Measurements from ENCODE around the gene HLF.

Gene HLF

DNA sequence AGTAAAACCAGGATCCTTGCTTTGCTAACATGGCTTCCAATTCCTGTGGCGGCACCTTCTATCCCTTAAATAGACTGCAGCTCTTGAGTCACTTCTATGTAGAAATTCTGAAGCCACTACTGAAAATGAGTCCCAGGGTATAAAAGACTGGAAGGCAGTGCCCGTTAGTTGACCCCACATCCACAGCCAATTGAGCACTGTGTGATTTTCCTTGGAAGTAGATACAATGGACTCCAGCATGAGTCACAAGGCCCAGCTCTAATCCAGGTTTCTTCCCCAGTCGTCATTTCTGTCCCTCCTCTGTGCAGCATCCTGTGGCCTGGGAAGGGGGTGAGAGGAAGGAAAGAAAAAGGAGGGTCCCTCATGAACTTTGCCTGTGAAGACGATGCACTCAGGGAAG, 69.5 kb downstream of the HLF start:
- DNase-seq, result no peak

DNA sequence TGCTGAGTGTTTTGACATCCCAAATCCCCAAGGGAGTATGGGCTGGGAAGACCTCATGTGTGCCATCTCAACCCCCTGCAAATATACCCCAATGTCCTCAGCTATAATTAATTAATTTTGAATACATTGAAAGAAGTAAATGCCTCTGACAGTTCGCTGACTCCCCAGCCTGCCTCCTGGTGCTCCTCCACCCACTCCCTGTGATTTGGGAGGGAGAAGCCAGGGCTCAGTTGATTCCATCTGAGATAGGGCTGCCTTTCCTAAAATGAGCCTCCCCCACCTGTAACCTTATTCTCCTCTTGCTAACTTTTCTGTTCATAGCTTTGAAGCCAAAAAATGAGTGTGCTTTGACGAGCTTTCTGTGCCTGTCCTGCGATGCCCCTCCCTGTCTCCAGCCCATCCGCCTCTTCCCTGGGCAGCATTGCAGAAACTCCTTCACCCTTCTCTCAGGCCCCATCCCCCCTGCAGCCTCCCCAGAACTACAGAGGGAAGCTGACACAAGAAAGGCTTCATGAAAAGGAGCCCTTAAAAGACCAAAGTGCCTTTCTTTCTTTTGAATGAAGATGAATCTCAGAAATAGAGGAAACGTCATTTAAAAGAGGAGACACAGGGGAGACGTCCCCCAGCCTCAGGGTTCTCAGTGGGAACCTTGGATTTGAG, 70.3 kb downstream of the HLF start:
- no peak for DNase-seq

- DNase-seq, result no peak
Measured at GRCh38 chr17:55335625-55336024, 70.9 kb downstream of the HLF start.

- no peak for DNase-seq
Measured at GRCh38 chr17:55336426-55336825, 71.7 kb downstream of the HLF start.

GRCh38 chr17:55340176-55340575, 75.4 kb downstream of the HLF start:
- DNase-seq, result no peak

DNA sequence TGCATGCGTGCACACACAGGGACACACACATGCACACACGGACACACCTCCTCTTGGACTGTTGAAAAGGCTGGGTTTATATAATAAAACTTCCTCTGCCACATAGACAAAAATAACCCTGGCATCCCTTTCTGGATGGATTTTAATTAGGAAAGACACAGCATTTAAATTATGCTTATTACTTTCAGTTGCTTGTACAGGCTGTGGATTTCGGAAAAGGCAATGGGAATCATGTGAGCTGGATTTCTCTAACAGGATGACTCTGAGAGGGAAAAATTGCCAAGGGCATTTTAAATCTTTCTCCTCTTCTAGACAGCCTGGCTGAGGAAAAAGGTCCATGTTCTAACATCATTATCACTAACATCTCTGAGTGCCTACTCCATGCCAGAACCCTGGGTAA, 75.9 kb downstream of the HLF start:
- DNase-seq, result no peak

DNA sequence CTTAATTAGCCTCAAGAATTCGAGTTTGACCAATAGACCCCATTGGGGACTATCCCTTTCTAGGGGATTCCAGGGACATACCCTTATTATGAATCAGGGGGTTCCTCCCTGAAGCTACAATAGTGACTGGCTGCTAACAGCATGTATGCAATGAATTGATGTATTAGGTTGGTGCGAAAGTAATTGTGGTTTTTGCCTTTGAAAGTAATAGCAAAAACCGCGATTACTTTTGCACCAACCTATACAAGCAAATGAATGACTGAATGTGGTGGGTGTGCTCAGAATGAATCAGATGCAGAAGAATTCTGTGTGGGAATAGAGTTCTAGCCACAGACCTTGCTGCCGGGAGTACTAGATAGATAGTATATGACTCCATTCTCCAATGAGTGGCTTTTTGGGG, 76.7 kb downstream of the HLF start:
- DNase-seq, result no peak

- no peak for DNase-seq
Measured at GRCh38 chr17:55342800-55343585, 78.2 kb downstream of the HLF start.

DNA sequence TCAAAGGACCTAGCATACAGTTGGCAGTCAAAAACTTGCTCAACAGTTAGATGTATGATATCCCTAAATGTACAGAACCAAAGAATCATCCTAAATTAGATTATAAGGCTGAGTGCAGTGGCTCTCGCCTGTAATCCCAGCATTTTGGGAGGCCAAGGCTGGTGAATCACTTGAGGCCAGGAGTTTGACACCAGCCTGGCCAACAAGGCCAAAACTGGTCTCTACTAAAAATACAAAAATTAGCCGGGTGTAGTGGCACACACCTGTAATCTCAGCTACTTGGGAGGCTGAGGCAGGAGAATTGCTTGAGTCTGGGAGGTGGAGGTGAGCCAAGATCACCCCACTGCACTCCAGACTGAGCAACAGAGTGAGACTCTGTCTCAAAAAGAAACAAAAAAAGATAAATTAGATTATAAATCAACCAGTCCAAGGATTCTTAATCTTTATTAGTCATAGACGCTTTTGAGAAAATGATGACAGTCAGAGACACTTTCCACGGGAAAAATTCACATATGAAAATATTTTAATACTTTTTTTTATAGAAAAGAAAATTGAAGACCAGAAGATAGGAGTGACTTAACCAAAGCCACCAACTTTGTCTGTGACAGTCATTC, 79.2 kb downstream of the HLF start:
- no peak for DNase-seq

DNA sequence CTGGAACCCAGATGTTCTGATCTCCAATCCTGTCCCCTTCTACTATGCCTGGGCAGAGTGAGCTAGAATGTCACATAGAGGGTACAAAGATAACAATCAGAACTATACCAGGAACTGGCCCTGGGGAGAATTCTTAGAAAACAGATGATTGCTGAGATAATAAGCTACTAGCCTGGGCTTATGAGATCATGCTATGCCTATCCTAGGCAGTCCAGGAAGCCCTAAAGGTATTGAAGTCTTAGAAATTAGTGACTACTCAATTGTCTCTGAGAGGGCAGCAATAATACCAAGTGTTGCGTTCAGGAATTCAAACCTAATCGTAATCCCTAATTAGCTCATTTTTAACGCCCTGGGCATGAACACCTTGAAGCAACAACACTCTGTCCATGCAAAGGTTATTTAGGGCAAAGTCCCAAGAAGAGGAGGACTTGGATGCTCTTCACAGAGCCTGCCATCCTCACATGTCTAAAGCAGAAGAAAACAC, 79.8 kb downstream of the HLF start:
- no peak for DNase-seq

DNA sequence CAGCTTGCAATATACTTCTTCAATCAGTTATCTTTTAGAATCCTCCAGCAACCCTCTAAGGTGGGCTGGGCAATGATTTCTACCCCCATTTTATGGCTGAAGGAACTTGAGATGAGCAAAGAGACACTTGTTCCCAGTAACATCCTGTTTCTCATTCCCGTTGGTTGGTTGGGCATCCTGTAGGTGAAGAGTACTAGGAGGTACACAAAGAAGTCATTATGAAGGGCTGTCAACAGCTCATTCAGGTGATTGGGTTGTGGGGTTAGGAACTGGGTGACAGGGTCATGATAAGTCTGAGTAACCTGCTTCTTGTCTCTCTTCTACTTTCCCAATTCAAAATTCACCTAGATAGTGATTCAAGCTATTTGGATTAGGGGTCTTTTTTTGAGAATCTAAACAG, 80.4 kb downstream of the HLF start:
- no peak for DNase-seq

DNA sequence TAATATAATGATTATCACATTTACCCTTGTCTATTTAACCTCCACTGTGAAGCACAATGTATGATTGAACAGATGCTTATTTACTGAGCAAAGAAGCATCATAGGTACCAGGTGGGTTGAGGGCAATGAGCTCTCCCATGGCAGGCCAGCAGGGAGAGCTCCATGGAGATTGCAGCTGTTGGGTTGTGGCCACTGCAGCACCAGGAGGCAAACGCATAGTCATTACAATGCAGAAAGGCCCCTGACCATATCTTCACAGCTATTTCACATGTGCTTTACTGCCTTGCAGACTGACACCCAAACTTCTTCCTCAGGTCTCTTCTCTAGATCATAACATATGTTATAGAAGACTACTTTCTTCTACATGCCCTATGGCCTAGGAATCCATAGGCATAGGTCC, 81.9 kb downstream of the HLF start:
- DNase-seq, result no peak

DNA sequence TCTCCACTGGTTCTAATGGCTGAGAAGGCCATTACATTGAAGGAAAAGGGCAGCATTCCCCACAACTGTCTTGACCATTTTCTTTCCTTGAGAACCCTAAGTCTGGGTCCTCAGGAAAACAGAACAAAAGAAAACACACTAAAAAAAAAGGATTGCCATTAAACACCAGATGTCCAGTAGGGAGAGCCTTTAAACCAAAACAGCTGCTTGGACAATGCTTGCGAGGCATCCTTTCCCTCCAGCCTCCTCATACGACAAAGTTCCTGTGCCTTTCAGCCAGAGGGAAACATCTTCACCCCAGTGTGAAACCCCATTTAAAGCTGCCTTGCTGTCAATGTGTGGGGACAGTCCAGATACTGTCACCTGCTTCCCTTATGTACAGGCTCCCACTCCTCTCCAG, 82.6 kb downstream of the HLF start:
- no peak for DNase-seq

- DNase-seq, result no peak
Measured at GRCh38 chr17:55348749-55349354, 84.1 kb downstream of the HLF start.

DNA sequence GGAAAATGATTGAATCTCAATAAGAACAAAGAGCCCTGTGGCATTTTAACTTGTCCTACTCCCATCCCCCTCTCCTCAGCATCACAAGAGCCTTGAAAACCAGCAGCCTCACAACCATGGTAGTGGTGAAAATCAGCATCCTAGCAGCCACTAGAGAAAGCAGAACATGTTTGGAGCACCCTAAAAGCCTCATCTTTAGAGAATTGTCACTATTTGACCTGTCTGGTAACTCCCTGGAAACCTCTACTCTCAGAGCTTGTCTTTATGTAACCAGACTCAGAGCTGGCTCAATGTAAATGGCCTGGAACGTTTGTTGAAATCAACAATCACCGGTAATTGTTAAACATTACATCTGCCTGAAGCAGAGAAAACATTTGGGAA, 86.1 kb downstream of the HLF start:
- DNase-seq, result no peak

DNA sequence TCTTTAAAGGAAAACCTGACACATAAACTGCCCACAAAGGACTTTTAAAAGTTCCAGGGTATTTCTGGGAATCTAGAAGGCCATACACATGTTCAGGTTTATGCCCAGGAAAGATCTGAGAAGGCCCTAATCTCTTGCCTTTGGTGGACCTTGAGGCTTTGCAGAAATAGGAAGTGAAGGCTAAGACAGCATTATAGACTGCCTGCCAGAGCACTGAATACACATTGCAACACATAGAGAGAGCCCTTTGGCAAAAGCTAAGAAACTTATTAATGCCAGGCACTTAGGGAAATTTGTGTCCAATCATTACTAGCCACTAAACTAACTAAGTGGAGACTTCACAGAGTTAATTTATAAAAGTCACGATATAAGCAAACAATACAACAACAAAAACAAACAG, 86.5 kb downstream of the HLF start:
- no peak for DNase-seq

DNA sequence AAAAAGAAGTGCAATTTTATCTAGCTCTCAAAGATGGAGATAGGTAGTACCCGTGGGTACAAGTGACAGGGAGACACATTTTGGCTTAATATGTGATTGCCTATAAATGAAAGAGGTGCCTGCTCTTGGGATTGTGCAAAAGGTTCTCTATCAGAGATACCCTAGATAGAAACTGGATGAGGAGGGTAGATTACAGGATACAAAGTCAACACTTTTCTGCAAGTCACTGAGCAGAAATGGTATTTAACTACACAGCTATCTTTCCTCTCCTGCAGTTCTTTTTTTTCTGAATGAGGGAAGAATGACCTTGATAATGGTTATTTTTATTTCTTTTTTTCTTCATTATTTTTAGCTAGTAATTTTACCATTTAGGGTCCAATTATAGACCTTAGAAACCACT, 89.2 kb downstream of the HLF start:
- no peak for DNase-seq

DNA sequence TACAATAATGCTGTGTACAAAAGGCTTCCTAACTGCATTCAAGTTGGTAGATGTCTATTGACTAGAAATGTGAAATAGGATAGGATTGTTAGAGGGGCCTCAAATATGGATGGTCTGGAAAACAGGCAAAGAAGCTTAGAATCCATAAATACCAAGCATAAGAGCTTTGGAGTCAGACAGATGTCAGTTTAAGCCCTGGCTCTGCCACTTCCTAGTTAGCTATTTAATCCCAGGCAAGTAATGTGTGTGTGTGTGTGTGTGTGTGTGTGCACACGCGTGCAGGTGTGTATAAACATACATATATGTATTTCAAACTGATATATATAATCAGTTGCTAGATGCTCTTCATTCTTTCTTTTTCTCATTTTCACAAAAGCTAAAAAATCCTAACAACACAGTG, 90.2 kb downstream of the HLF start:
- DNase-seq, result no peak

GRCh38 chr17:55356434-55357328, 91.9 kb downstream of the HLF start:
- DNase-seq, result peak; percentile 20

- no peak for DNase-seq
Measured at GRCh38 chr17:55360971-55361370, 96.2 kb downstream of the HLF start.

DNA sequence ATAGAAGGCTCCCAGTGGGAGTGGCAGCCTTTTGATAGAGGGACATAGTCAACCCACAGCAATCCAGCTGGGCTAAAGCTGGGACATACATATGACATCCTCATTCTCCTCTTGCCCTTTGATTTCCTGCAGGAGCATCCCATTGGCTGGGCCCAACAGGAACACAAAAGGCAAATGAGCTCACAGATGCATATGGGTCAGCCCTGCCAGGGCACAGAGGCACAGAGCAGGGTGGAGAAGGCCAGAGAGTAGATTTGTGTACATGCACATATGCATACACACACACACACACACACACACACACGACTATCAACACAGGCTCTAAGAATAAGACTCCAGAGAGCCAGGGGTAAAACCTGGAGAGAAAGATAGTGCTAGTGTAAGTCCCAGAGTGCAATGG, 98.3 kb downstream of the HLF start:
- no peak for DNase-seq

DNA sequence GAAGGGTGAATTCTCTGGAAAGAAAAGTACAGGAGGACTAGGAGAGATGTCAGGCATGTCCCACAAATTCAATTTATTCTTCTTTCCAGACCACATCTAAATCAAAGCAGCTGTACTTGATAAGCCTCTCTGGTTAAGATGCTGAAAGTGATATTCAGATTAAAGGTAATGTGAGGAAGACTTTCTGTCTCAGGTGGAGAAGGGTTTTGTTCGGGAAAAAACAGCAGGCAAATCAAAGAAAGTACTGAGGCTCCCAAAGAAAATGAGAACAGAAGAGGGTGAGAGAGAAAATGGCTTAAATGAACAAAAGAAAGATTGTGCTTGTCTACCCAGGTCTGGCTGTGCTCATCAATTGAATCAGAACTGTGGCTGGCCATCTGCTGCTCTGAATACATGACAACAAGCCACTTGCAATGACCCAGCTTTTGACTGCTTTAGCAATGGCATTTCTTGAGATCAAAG, 101.3 kb downstream of the HLF start:
- no peak for DNase-seq

- no peak for DNase-seq
Measured at GRCh38 chr17:55368706-55369105, 103.9 kb downstream of the HLF start.

Data from NCI-H187 treated with DMSO at 0.1 percent for 48 hours (cell line).